Stomach smooth muscle (tissue), 2 donors: ENCODE measurements around the gene ZBTB8OS.
A peak's percentile ranks its signal among the peaks of the same experiment; 100 is the strongest.

Source experiments
- H3K27ac ChIP-seq: one replicate; pipeline ENCODE4 v1.7.0; 2013; ENCODE audit warnings: mild to moderate bottlenecking, low read length, inconsistent platforms
- H3K27me3 ChIP-seq, 2 donors: one replicate each; pipeline ENCODE4 v1.7.0; 2013; ENCODE audit warnings: low read length in 2 of 2; ENCODE audit not compliant: insufficient read depth in 2 of 2, control insufficient read depth in 1 of 2
- H3K36me3 ChIP-seq, 2 donors: one replicate each; pipeline ENCODE4 v1.7.0; 2013; ENCODE audit warnings: low read length in 2 of 2; ENCODE audit not compliant: control insufficient read depth in 2 of 2, insufficient read depth in 2 of 2
- H3K4me1 ChIP-seq: one replicate; pipeline ENCODE4 v1.7.0; 2013; ENCODE audit warnings: low read length; ENCODE audit not compliant: control insufficient read depth, insufficient read depth
- H3K4me3 ChIP-seq, 2 donors: one replicate each; pipeline ENCODE4 v1.7.0; 2013; ENCODE audit warnings: low read length in 2 of 2
- H3K9ac ChIP-seq, 2 donors: one replicate each; pipeline ENCODE4 v1.7.0; 2013; ENCODE audit warnings: low read length in 2 of 2, mild to moderate bottlenecking in 1 of 2
- H3K9me3 ChIP-seq, 2 donors: one replicate each; pipeline ENCODE4 v1.7.0; 2013; ENCODE audit warnings: low read length in 2 of 2; ENCODE audit not compliant: control insufficient read depth in 2 of 2
- donor health status: healthy.
- donor health status: Pancreatic carcinoma.

Gene ZBTB8OS

DNA sequence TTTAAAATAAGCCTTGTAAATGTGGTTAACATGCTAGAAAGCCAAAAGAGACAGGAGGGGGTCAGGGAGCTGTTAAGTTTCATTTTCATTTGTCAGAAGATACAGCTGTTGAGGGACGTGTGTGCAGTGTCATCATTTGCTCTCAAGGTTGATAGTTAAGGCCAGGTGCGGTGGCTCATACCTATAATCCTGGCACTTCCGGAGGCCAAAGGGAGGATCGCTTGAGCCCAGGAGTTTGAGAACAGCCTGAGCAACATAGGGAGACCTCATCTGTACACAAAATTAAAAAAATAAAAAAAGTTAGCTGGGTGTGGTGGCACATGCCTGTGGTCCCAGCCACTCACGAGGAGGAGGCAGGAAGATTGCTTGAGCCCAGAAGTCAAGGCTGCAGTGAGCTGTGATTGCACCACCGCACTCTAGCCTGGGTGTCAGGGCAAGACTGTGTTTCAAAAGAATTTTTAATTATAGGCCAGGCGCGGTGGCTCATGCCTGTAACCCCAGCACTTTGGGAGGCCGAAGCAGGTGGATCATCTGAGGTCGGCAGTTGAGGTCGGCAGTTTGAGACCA is 22.7 kb downstream of the ZBTB8OS start:
- Histone ChIP-seq H3K9me3 (no peaks in the 10 kb centered on the region), H3K27ac (no peak overlapping the region), H3K27me3 (no peaks in the 10 kb centered on the region)

DNA sequence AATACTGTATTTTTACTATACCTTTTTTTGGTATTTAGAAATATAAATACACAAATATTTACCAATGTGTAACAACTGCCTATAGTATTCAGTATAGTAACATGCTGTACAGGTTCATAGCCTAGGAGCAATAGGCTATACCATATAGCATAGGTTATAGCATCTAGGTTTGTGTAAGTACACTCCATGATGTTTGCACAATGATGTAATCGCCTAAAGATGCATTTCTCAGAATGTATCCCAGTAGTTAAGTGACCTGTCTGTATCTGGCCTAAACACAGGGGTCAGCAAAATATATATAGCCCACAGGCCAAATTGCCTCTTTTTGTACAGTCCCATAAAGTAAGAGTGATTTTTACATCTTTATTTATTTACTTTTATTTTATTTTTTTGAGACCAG is 24.2 kb downstream of the ZBTB8OS start:
- Histone ChIP-seq H3K27me3 (no peaks in the 10 kb centered on the region), H3K4me3 (no peak overlapping the region), H3K27ac (no peak overlapping the region), H3K4me1 (no peaks in the 10 kb centered on the region), H3K9me3 (no peaks in the 10 kb centered on the region), H3K36me3 (peaks cover 0 to 2% of the 10 kb centered on the region in 2 donors), H3K9ac (no peak overlapping the region)

More for the DNA sequence above, 22.7 kb downstream of the ZBTB8OS start:
- Histone ChIP-seq H3K9ac (no peak overlapping the region), H3K36me3 (peaks cover 0 to 3% of the 10 kb centered on the region in 2 donors), H3K4me1 (no peaks in the 10 kb centered on the region), H3K4me3 (no peak overlapping the region)

DNA sequence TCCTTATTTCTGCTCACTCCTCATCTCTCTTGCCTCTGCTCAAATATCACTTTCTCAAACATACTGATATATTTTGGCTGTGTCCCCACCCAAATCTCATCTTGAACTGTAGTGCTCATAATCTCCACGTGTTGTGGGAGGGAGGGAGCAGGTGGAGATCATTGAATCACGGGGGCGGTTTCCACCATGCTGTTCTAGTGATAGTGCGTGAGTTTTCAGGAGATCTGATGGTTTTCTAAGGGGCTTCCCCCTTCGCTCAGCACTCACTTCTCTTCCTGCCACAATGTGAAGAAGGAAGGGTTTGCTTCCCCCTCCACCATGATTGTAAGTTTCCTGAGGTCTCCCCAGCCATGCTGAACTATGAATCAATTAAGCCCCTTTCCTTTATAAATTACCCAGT is 26.6 kb downstream of the ZBTB8OS start:
- H3K36me3 ChIP-seq: peaks cover 0 to 2% of the 10 kb centered on the region in 2 donors
- H3K27ac ChIP-seq: no peak overlapping the region
- H3K4me3 ChIP-seq: no peak overlapping the region
- no peaks in the 10 kb centered on the region for H3K9me3 ChIP-seq
- peaks cover 2% of the 10 kb centered on the region for H3K4me1 ChIP-seq
- no peaks in the 10 kb centered on the region for H3K27me3 ChIP-seq
- H3K9ac ChIP-seq: no peak overlapping the region

DNA sequence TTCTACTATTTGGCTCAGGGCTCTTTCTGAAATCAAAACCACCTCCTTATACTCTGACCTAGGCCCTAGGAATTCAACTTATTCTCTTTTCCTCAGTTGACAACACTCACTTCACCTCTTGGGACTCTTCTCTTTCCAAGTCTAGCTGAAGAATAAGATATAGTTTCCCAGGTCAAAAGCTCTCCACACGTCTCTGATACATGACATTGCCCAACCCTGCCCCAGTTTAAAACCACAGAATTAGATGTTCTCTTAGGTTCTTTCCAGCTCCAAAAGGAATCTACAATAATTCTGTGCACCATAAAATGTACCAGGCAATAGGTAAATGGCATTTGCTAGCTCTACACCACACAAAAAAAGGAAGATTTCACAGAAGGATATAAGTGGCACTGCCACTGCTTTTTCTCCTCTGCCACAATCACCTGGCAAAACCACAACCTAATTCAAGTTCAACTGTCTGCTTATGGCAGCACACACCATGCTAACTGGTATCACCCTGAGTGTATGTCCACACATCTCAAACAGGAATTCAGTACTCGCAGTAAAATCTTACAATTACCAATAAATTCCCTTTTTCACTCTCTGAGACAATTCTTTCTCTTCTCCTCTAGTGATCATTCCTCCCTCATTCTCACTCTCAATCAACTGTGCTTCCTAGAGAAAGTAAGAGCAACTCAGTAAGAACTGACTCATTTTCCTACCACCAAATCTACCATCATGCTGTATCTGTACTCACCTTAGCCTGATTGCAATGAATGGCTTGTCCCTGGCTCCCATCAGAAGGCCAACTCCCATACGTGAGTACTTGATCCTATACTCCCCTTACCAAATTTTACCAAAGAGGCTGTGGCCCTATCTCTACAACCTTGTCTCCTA is 27.3 kb downstream of the ZBTB8OS start:
- Histone ChIP-seq H3K4me3 (no peak overlapping the region), H3K27me3 (no peaks in the 10 kb centered on the region), H3K9ac (no peak overlapping the region), H3K36me3 (peaks cover 0 to 2% of the 10 kb centered on the region in 2 donors), H3K4me1 (peaks cover 2% of the 10 kb centered on the region), H3K9me3 (no peaks in the 10 kb centered on the region), H3K27ac (no peak overlapping the region)

GRCh38 chr1:32622205-32622604 is 28.1 kb downstream of the ZBTB8OS start:
- Histone ChIP-seq H3K4me1 (peaks cover 2% of the 10 kb centered on the region), H3K9me3 (no peaks in the 10 kb centered on the region), H3K27ac (no peak overlapping the region), H3K4me3 (no peak overlapping the region), H3K36me3 (peaks cover 0 to 2% of the 10 kb centered on the region in 2 donors), H3K27me3 (no peaks in the 10 kb centered on the region), H3K9ac (no peak overlapping the region)

- no peaks in the 10 kb centered on the region for H3K9me3 ChIP-seq
- no peak overlapping the region for H3K27ac ChIP-seq
- no peak overlapping the region for H3K4me3 ChIP-seq
- H3K9ac ChIP-seq: no peak overlapping the region
- no peaks in the 10 kb centered on the region for H3K36me3 ChIP-seq
- peaks cover 2% of the 10 kb centered on the region for H3K4me1 ChIP-seq
- no peaks in the 10 kb centered on the region for H3K27me3 ChIP-seq
Measured at GRCh38 chr1:32619701-32620485, 30.5 kb downstream of the ZBTB8OS start.

DNA sequence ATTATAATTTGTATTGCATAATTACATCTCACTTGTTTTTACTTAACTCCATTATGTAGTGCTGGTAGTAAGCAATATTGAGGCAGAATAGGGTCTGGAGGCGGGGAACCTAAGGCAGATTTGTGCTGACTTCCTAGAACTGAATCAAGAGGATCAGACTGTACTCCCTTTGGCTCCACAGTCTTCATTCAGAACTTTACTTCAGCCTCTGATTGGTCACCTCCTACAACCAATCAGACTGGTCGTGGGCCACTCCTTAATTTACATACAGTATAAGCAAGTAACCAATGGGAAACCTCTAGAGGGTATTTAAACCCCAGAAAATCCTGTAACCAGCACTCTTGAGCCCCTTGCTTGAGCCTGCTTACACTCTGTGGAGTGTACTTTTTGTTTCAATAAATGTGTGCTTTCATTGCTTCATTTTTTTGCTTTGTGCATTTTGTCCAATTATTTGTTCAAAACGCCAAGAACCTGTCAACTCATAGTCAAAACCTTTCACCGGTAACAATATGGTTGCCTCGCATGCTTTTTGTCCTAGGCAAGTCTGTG is 31.6 kb downstream of the ZBTB8OS start:
- no peak overlapping the region for H3K27ac ChIP-seq
- no peaks in the 10 kb centered on the region for H3K27me3 ChIP-seq
- H3K4me1 ChIP-seq: peaks cover 2% of the 10 kb centered on the region
- H3K36me3 ChIP-seq: no peaks in the 10 kb centered on the region
- no peak overlapping the region for H3K4me3 ChIP-seq
- H3K9ac ChIP-seq: no peak overlapping the region
- H3K9me3 ChIP-seq: no peaks in the 10 kb centered on the region

GRCh38 chr1:32613472-32613871 is 36.9 kb downstream of the ZBTB8OS start:
- H3K9me3 ChIP-seq: no peaks in the 10 kb centered on the region
- no peaks in the 10 kb centered on the region for H3K36me3 ChIP-seq
- peaks cover 7% of the 10 kb centered on the region for H3K4me1 ChIP-seq
- H3K4me3 ChIP-seq: no peak overlapping the region
- no peak overlapping the region for H3K27ac ChIP-seq
- no peak overlapping the region for H3K9ac ChIP-seq
- no peaks in the 10 kb centered on the region for H3K27me3 ChIP-seq

- Histone ChIP-seq H3K36me3 (no peaks in the 10 kb centered on the region), H3K4me3 (peak overlapping the region; percentile 69 to 78), H3K9ac (peak overlapping the region; percentile 57 to 69), H3K9me3 (no peaks in the 10 kb centered on the region), H3K4me1 (peaks cover 7% of the 10 kb centered on the region), H3K27me3 (no peaks in the 10 kb centered on the region), H3K27ac (no peak overlapping the region)
Measured at GRCh38 chr1:32612189-32612881, 38.0 kb downstream of the ZBTB8OS start.

- no peaks in the 10 kb centered on the region for H3K9me3 ChIP-seq
- H3K27me3 ChIP-seq: no peaks in the 10 kb centered on the region
- no peaks in the 10 kb centered on the region for H3K36me3 ChIP-seq
- H3K9ac ChIP-seq: peak overlapping the region; percentile 57 to 69
- peak overlapping the region; percentile 69 to 78 for H3K4me3 ChIP-seq
- peaks cover 7% of the 10 kb centered on the region for H3K4me1 ChIP-seq
- no peak overlapping the region for H3K27ac ChIP-seq
Measured at GRCh38 chr1:32611859-32612188, 38.5 kb downstream of the ZBTB8OS start.
